GM21825 (cell line): Measurements from ENCODE around the gene ZNF540.
"Not testable (repeated sequence)": the region's sequence is repeated elsewhere in the genome, so short reads cannot be mapped to it uniquely, and the experiment has no call there.

Experiments used
- ATAC-seq: cut with Tn5 transposase; IDR thresholded peaks from one replicate; pipeline ENCODE4 v1.9.1; 2021; ENCODE audit warnings: mild to moderate bottlenecking, moderate library complexity; ENCODE audit not compliant: unreplicated experiment

ZNF540 gene

DNA sequence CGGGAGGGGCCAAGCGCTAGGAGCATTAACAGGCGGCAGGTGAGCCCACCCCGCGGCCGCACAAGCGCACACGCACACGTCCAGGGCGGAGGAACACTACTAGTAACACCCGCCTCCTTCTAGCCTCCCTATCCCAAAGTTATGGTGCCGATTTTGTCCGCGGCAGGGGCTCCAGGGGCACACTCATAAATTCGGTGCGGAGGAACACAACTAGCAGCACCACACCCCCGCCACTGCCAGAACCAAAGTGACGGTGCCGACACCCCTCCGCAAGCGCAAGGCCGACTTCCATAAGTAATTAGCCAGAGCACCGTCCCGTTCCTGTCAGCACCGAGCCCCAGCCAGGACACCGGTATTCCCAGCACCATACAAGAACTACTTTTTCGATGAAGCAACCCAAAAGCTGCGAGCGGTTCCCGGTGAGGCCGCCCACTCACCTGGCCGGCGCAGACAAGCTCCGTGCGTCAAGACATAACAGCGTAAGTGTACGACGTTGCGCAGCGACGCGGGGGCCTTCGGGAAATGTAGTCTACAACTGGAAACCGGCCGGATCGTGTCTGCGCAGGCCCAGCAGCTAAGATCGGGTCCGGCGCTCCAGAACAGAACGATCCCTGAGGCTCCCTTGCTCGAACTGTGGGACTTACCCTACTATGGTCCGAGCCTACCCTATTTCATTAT lies at the start of gene ZNF540, which contains the start of gene ZNF571:
TSS of gene ZNF540 (plus strand) at position 573 of the 678 bp plus-strand sequence. CDS start 3,572 bp downstream, outside the sequence.
TSS of gene ZNF571 (minus strand) at position 489 of the 678 bp plus-strand sequence. CDS start 8,116 bp downstream, outside the sequence.
- peak; percentile 93 for ATAC-seq

DNA sequence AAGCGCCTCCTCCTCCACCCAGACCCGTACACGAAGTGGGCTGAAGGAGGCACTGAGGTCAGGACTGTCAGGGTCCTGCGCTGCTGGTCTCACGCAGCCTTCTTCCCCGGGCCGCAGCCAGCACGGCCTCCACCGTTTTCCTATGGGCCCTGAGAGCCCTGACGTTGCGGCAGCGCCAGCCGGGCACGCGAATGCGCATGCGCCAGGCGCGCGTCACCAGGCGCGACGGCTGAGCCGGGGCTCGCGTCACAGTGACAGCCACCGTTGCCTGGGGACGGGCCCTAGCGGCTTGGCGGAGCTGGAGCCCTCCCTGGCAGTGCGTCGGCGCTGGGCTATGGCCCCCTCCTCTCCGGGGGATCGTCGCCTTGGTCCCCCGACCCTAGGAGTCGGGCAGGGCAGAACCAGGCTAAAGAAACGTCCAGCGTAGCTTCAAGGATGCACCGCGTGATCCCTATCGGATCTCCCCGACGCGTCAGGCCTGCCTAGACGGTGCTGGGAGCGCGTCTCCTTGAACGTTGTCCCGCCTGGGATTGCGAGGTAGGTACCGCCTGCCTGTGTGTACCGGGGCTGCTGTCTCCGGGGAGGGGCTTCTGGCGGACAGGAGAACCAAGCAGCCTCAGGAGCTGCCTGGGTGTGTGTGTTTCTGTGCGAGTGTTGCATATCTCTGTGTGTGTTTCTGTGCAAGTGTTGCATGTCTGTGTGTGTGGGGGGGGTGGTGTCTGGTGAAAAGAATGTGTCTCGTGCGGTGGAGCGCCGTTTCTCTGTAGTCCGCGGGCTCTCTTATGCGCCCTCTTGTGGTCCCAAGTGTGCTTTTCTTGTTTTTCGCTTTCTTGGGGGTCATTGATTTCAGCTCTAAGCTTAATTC lies 43.3 kb upstream of the ZNF540 start:
- ATAC-seq, result no peak

DNA sequence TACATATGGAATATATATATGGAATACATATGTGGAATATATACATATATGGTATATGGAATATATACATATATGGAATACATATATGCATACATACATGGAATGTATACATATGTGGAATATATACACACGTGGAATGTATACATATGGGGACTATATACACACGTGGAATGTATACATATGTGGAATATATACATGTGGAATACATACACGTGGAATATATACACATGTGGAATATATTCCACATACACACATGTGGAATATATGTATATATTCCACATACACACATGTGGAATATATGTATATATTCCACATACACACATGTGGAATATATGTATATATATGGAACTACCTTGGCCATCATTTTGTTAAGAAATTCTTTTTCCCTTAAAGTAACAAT lies 31.2 kb upstream of the ZNF540 start:
- ATAC-seq, result no peak

DNA sequence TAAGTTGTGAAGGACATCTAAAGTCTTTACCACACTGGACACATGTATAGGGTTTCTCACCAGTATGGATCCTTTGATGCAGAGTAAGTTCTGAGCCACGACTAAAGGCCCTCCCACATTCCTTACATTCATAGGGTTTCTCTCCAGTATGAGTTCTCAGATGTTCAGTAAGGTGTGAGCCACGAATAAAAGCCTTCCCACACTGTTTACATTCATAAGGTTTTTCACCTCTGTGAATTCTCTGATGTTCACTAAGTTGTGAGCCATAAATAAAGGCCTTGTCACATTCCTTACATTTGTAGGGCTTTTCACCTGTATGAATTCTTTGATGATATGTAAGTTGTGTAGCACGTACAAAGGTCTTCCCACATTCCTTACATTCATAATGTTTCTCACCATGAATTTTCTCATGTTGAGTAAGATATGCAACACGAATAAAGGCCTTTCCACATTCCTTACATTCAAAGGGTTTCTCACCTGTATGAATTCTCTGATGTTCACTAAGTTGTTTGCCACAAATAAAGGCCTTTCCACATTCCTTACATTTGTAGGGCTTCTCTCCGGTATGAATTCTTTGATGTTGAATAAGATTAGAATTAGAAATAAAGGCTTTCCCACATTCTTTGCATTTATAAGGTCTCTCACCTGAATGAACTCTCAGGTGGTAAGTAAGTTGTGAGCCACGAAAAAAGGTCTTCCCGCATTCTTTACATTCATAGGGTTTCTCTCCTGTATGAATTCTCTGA lies 29.9 kb upstream of the ZNF540 start:
- ATAC-seq, result no peak

DNA sequence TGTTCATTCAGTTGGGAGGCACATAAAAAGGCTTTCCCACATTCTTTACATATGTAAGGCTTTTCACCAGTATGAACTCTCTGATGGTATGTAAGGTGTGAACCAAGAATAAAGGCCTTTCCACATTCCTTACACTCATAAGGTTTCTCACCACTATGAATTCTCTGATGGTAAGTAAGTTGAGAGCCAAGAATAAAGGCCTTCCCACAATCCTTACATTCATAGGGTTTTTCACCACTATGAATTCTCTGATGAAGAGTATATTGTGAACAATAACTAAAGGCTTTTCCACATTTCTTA lies 29.4 kb upstream of the ZNF540 start:
- ATAC-seq, result no peak

DNA sequence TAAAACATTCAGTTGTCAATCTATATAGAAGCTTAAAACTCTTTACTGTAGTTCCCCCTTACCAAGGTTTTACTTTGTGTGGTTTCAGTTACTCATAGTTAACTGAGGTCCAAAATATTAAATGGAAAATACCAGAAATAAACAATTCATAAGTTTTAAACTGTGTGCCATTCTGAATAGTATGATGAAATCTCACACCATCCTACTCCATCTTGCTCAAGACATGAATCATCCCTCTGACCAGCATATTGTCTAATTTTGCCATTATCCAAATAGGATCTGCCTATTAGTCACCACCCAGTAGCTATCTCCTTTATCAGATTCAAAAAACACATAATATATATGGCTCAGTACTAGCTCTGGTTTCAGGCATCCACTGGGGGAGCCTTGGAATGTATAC lies 22.5 kb upstream of the ZNF540 start:
- no peak for ATAC-seq

DNA sequence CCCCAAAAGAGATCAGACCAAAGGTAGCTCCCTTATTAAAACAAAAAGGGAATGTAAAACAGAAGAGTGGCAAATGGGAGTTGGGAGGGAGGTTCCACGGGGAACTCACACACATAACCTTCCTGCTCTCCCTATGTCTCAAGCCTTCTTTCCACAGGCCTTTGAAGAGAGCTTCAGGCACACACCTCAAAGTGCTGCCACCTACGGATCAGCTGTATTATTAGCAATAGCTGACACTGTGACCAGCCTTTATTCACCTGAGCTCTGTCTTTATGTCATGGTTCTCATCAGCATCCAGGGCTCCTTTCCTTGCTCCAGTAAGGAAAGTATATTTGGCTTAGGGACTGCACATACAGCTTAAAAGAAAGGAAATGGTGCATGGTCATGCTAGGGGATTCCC lies 11.3 kb upstream of the ZNF540 start:
- no peak for ATAC-seq

DNA sequence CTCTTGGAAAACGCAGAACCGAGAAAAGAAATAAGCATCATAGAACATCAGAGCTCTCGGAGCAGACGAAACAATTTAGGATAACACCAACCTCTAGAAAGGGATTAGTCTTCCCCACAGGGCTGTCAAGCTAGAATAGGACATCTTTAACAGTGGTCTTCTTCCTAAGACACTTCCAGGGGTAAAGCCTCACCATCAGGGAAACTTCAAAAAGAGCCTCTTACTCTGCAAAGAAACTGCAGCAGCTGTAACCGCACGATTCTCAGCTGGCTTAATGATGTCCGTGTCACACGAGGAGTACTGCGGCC lies 726 bp upstream of the ZNF540 start:
- ATAC-seq, result no peak

DNA sequence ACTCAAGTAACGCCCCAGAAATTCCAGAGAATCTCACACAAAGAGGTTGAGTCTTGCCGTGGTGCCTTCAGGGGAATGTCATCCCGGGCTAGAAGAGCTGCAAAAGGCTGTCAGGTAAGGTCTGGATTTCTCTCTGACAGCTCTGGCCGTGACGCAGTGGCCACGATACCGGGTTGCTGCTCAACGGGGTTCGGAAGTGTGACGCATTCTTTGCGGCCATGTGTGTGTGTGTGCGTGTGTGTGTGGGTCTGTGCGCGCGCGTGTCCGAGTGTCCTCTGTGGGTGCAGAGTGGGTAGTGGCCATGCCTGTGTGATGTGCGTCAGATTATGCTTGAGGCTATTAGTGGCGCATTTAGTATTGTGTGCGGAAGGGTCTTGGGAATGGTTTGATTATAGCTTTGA lies 306 bp downstream of the ZNF540 start:
- ATAC-seq, result peak; percentile 26

DNA sequence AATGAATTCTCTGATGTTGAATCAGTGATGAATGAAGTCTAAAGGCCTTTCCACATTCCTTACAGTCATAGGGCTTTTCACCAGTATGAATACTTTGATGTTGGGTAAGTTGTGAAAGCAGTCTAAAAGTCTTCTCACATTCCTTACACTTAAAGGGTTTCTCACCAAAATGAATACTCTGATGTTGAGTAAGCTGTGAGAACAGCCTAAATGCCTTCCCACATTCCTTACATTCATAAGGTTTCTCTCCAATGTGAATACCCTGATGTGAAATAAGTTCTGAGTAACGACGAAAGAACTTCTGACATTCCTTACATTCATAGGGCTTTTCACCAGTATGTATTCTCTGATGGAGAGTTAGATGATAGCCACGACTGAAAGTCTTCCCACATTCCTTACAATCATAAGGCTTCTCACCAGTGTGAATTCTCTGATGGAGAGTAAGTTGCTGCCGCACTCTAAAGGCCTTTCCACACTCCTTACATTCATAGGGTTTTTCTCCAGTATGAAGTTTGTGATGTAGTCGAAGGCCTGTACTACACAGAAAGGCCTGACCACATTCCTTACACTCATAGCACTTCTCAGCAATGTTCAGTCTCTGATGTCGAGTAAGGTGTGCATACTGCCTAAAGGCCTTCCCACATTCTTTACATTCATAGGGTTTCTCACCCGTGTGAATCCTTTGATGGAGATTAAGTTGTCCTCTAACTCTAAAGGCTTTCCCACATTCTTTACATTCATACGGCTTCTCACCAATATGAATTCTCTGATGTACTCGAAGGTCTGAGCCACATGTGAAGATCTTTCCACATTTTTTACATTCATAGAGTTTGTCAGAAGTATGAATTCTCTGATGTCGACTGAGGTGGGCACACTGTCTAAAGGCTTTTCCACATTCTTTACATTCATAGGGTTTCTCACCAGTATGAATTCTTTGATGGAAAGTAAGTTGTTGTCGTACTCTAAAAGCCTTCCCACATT lies 40.7 kb downstream of the ZNF540 start:
- no peak for ATAC-seq

DNA sequence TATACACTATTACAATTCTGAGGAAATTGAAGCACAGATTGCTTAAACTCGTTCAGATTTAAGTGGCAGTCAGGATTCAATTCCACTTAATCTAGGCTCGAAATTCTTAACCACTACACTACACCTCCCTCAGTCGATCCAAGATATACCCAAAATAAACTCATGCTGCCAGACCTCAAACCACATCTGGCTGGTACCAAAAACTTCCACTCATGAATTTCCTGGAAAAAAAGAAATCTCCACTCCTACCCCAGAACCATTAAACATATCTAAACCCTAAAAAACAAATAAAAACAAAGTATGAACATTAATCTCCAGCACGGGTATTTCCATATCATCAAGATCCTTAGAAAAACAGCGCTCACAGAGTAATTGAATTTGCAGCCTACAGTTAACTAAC lies 59.4 kb downstream of the ZNF540 start:
- ATAC-seq, result no peak

DNA sequence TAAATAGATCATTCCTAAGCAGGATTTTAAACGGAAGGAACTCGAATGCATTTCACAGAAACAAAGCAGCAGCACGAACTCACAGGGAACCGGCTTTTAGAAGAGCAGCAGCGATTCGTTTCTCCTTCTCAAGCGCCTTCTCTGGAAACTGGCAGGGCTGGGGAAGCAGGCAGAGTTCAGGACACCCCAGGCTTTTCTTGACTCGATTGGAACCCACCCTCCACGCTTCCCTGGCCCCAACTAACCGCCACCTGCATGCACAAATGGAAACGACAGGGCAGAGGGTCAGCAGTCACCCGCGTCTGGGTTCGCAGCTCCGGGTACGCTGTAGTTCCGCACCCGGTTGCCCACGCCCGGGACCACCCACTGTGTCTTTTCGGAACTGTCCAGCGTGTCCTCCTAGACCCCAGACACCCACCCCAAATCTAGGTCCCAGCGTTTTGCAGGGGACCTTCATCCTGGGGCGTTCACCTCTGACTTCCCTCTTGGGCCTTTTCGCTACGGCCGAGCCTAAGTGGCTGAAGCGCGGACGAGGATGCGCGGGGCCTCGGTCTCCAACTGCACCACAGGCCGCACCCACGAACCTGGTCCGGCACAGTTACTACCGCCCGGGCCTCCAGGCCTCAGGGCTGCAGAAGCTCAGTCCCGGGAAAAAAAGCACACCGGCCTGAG lies 60.1 kb downstream of the ZNF540 start:
- peak; percentile 38 for ATAC-seq

DNA sequence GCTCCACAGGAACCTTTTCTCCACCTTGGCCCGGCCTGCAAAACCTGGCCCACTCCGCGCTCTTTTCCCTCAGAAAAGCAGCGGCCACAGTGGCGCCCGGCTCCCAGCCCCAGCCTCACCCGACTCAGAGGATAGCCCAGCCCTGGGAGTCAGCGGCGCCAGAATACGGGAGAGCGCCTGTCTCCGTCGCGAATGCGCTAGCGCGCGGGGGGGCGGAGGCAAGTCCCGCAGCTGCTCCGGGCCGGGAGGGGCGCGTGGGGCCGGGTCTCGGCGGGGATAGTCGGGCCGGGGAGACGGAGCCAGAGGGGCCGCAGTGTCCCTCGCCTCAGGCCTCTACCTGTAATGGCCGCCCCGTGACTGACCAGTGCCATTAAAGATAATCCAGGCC lies 60.6 kb downstream of the ZNF540 start, which contains the start of gene ZFP30:
TSS of gene ZFP30 (minus strand) at position 165 of the 388 bp plus-strand sequence. CDS start 7,643 bp downstream, outside the sequence.
- ATAC-seq, result peak; percentile 51

DNA sequence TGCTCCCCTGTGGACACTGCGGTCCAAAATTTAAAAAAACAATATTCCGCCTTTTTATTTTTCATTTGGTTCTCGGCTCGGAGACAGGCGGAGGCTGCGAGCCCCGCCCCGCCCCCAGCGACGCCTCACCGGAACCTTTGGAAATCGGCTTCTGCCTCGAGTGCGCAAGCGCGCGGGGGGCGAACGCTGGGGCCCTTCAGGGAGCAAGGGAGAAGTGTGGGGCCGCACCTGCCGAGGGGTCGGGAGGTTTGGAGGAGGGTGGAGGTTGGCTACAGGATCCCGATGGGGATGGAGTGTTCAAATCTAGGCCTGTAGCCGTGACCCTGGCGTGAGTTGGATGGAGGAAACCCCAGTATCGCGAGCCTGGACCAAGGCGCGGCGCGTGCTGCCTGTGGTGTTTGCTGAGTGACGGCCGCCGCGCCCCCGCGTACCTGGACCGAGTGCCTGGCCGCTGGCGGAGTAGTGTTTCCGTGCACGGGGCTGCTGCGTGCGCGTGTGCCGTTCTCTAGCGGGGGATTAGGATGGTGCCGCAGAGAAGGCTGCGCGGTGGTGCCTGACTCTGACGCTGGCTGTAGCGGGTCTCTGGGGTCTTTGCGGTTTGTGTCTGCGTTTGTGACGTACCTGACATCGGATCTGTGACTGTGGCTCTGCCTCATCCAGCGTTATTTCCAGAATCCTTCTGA lies 61.2 kb downstream of the ZNF540 start:
- ATAC-seq, result peak; percentile 47

DNA sequence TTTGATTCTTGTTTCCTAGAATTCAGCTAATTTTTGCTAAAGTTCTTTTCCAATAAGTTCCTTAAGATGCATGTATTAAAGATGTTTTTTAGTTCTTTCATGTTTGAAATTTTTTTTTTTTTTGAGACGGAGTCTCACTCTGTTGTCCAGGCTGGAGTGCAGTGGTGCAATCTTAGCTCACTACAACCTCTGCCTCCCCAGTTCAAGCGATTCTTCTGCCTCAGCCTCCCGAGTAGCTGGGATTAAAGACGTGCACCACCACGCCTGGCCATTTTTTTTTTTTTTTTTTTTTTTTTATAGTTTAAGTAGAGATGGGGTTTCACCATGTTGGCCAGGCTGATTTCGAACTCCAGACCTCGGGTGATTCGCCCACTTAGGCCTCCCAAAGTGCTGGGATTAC lies 62.5 kb downstream of the ZNF540 start:
- not testable (repeated sequence) for ATAC-seq
